Naive thymus-derived CD4-positive, alpha-beta T cell (primary cell): ENCODE results near the gene FAM90A1. TPM values are rescaled to one million over a fixed set of nuclear protein-coding genes. Genes with fewer than 3 reads are reported as not detected.
A peak's percentile ranks its signal among the peaks of the same experiment; 100 is the strongest.
"Not testable (repeated sequence)": the region's sequence is repeated elsewhere in the genome, so short reads cannot be mapped to it uniquely, and the experiment has no call there.

ENCODE experiments used
- ATAC-seq: fragments of 150-1000 bp; cut with Tn5 transposase; 2 replicates; pipeline ENCODE4 v1.10.0; 2021; ENCODE audit warnings: mild to moderate bottlenecking, moderate library complexity
- CTCF ChIA-PET: fragments of 350-600 bp; sonication (Branson Sonifier 250); formaldehyde crosslinking; loops from one replicate; lab custom pipeline; 2021; ENCODE audit warnings: antibody characterized with exemption; lab: Charles Lee
- POLR2A ChIA-PET: fragments of 350-600 bp; sonication (Branson Sonifier 250); formaldehyde crosslinking; loops from one replicate; lab custom pipeline; 2021; ENCODE audit warnings: antibody characterized with exemption, inconsistent platforms; lab: Charles Lee
- DNase-seq, 9 donors: peaks; one replicate each; pipeline versions ENCODE4 v3.0.0 to v3.0.0-alpha.2; 2020 to 2022; ENCODE audit warnings: mixed read lengths in 1 of 9
- H3K27ac ChIP-seq: one replicate; pipeline ENCODE4 v1.7.0; 2013; ENCODE audit warnings: mild to moderate bottlenecking, low read depth, low read length, moderate library complexity
- H3K27me3 ChIP-seq, 2 donors: one replicate each; pipeline ENCODE4 v1.7.0; 2013; ENCODE audit warnings: low read length in 2 of 2, mild to moderate bottlenecking in 2 of 2, moderate library complexity in 2 of 2; ENCODE audit not compliant: control insufficient read depth in 2 of 2, insufficient read depth in 2 of 2
- H3K36me3 ChIP-seq, 3 experiments: 1 replicate in 2 of 3; 2 replicates in 1 of 3; pipeline ENCODE4 v1.7.0; 2013; ENCODE audit warnings: low read length in 3 of 3, mild to moderate bottlenecking in 3 of 3, moderate library complexity in 1 of 3; ENCODE audit not compliant: insufficient read depth in 3 of 3, control insufficient read depth in 2 of 3
- H3K4me1 ChIP-seq, 2 donors: one replicate each; pipeline ENCODE4 v1.7.0; 2013; ENCODE audit warnings: low read length in 2 of 2, mild to moderate bottlenecking in 2 of 2, moderate library complexity in 1 of 2; ENCODE audit not compliant: control insufficient read depth in 2 of 2, insufficient read depth in 2 of 2
- H3K4me3 ChIP-seq: 2 replicates; pipeline ENCODE4 v1.7.0; 2013; ENCODE audit warnings: mild to moderate bottlenecking, low read length
- H3K9me3 ChIP-seq, 3 experiments: 1 replicate in 2 of 3; 2 replicates in 1 of 3; pipeline ENCODE4 v1.7.0; 2013; ENCODE audit warnings: low read length in 3 of 3; ENCODE audit not compliant: control insufficient read depth in 2 of 3
- H3K27ac Mint-ChIP-seq, 9 donors: one replicate each; pipeline ENCODE4 v1.8.0; 2020 to 2022; ENCODE audit warnings: mixed read lengths in 9 of 9, mild to moderate bottlenecking in 8 of 9, moderate library complexity in 5 of 9, inconsistent platforms in 2 of 9
- H3K27me3 Mint-ChIP-seq, 5 donors: one replicate each; pipeline ENCODE4 v1.8.0; 2021 to 2022; ENCODE audit warnings: mixed read lengths in 5 of 5, mild to moderate bottlenecking in 1 of 5
- H3K36me3 Mint-ChIP-seq, 5 donors: one replicate each; pipeline ENCODE4 v1.8.0; 2020 to 2022; ENCODE audit warnings: mixed read lengths in 5 of 5, mild to moderate bottlenecking in 3 of 5, inconsistent platforms in 1 of 5
- H3K4me1 Mint-ChIP-seq, 7 donors: one replicate each; pipeline ENCODE4 v1.8.0; 2020 to 2022; ENCODE audit warnings: mixed read lengths in 7 of 7, mild to moderate bottlenecking in 3 of 7, inconsistent platforms in 1 of 7
- H3K4me3 Mint-ChIP-seq, 10 donors: one replicate each; pipeline ENCODE4 v1.8.0; 2020 to 2022; ENCODE audit warnings: mild to moderate bottlenecking in 10 of 10, mixed read lengths in 10 of 10, moderate library complexity in 6 of 10, inconsistent platforms in 2 of 10
- H3K9me3 Mint-ChIP-seq, 11 donors: one replicate each; pipeline ENCODE4 v1.8.0; 2020 to 2022; ENCODE audit warnings: mixed read lengths in 11 of 11, mild to moderate bottlenecking in 4 of 11, inconsistent platforms in 1 of 11, moderate library complexity in 1 of 11
- intact Hi-C, 2 donors: fragments of 100-400 bp; cut with micrococcal nuclease; formaldehyde crosslinking; loops; one replicate each; pipeline ENCODE4 v1.15.1; 2023
- polyA plus RNA-seq, 2 donors: library from polyadenylated mRNA; unstranded; fragments of 300-500 nt; fragmentation: Illumina TruSeq; gene quantifications; one replicate each; pipeline ENCODE4 v1.2.3, GENCODE V29; 2021
- total RNA-seq, 6 experiments: library from RNA in 5 of 6; stranded (reverse) in 5 of 6; gene quantifications; 1 replicate in 5 of 6; 2 replicates in 1 of 6; pipeline ENCODE4 v1.2.3 and lab custom pipeline; 2021 to 2026

The FAM90A1 gene
- total and polyA plus RNA-seq, 7 experiments from 2014 or later, result 0.15 to 0.59 (median 0.37) TPM; not detected in 4

GRCh38 chr12:8226355-8226754, 1.1 kb downstream of the FAM90A1 start:
- Mint-ChIP-seq H3K4me1 (peaks cover 0 to 14% (median 0%) of the 10 kb centered on the region in 7 donors), H3K4me3 (no peak overlapping the region), H3K27ac (no peak overlapping the region), H3K27me3 (peaks cover 0 to 7% (median 5%) of the 10 kb centered on the region in 5 donors), H3K9me3 (no peaks in the 10 kb centered on the region), H3K36me3 (no peaks in the 10 kb centered on the region)
- no peaks in the 10 kb centered on the region for H3K27me3 ChIP-seq
- intact Hi-C loops, result no loop called here
- H3K27ac ChIP-seq, result no peak overlapping the region
- ATAC-seq (no peak), DNase-seq (no peak)
- ChIA-PET POLR2A (no interaction called here), CTCF (no interaction called here)
- H3K9me3 ChIP-seq, result no peaks in the 10 kb centered on the region
- no peaks in the 10 kb centered on the region for H3K36me3 ChIP-seq
- no peak overlapping the region for H3K4me3 ChIP-seq
- no peaks in the 10 kb centered on the region for H3K4me1 ChIP-seq

- H3K27me3 Mint-ChIP-seq, DNase-seq, intact Hi-C loops, H3K9me3 Mint-ChIP-seq, CTCF ChIA-PET, H3K36me3 Mint-ChIP-seq, POLR2A ChIA-PET, H3K36me3 ChIP-seq, H3K4me3 ChIP-seq, H3K4me1 ChIP-seq, ATAC-seq, H3K9me3 ChIP-seq, H3K27ac ChIP-seq, H3K27me3 ChIP-seq, H3K4me3 Mint-ChIP-seq: not testable (repeated sequence)
- Mint-ChIP-seq H3K4me1 (peaks cover 0 to 10% (median 0%) of the 10 kb centered on the region in 7 donors), H3K27ac (peak overlapping the region in 1 of 9 donors; percentile 53)
Measured at GRCh38 chr12:8224782-8225181, 2.6 kb downstream of the FAM90A1 start.

- ATAC-seq, POLR2A ChIA-PET, H3K27me3 Mint-ChIP-seq, H3K36me3 ChIP-seq, H3K27ac ChIP-seq, H3K36me3 Mint-ChIP-seq, H3K9me3 ChIP-seq, intact Hi-C loops, H3K9me3 Mint-ChIP-seq, H3K4me1 ChIP-seq, CTCF ChIA-PET, H3K27ac Mint-ChIP-seq, H3K4me3 Mint-ChIP-seq, H3K4me3 ChIP-seq, H3K27me3 ChIP-seq, DNase-seq: not testable (repeated sequence)
- H3K4me1 Mint-ChIP-seq, result peaks cover 0 to 10% (median 0%) of the 10 kb centered on the region in 7 donors
Measured at GRCh38 chr12:8223646-8224045, 3.8 kb downstream of the FAM90A1 start.

- POLR2A ChIA-PET, H3K27me3 ChIP-seq, CTCF ChIA-PET, ATAC-seq, DNase-seq, H3K4me3 ChIP-seq, H3K9me3 ChIP-seq, H3K27me3 Mint-ChIP-seq, H3K4me3 Mint-ChIP-seq, H3K36me3 ChIP-seq, H3K4me1 ChIP-seq, H3K36me3 Mint-ChIP-seq, H3K9me3 Mint-ChIP-seq, intact Hi-C loops, H3K27ac ChIP-seq, H3K4me1 Mint-ChIP-seq, H3K27ac Mint-ChIP-seq: not testable (repeated sequence)
Measured at GRCh38 chr12:8222303-8222702, 5.1 kb downstream of the FAM90A1 start.

- POLR2A ChIA-PET, H3K27ac Mint-ChIP-seq: not testable (repeated sequence)
Measured at GRCh38 chr12:8221844-8222243, 5.6 kb downstream of the FAM90A1 start.

GRCh38 chr12:8221375-8221774, 6.0 kb downstream of the FAM90A1 start:
- H3K27me3 ChIP-seq, H3K4me3 ChIP-seq, H3K27ac Mint-ChIP-seq, H3K27ac ChIP-seq, H3K36me3 ChIP-seq, H3K27me3 Mint-ChIP-seq, H3K9me3 ChIP-seq, H3K9me3 Mint-ChIP-seq, H3K4me1 ChIP-seq, H3K36me3 Mint-ChIP-seq, DNase-seq, CTCF ChIA-PET, H3K4me3 Mint-ChIP-seq, POLR2A ChIA-PET, intact Hi-C loops, H3K4me1 Mint-ChIP-seq, ATAC-seq: not testable (repeated sequence)

More at GRCh38 chr12:8221844-8222243, 5.6 kb downstream of the FAM90A1 start:
- H3K4me1 ChIP-seq, intact Hi-C loops, H3K27me3 Mint-ChIP-seq, H3K9me3 Mint-ChIP-seq, H3K4me1 Mint-ChIP-seq, H3K4me3 ChIP-seq, H3K27me3 ChIP-seq, H3K36me3 ChIP-seq, H3K27ac ChIP-seq, H3K36me3 Mint-ChIP-seq, DNase-seq, H3K9me3 ChIP-seq, ATAC-seq, CTCF ChIA-PET, H3K4me3 Mint-ChIP-seq: not testable (repeated sequence)

GRCh38 chr12:8218711-8219382, 8.6 kb downstream of the FAM90A1 start:
- H3K4me3 Mint-ChIP-seq, ATAC-seq, H3K4me1 Mint-ChIP-seq, H3K9me3 ChIP-seq, H3K4me1 ChIP-seq, H3K27me3 Mint-ChIP-seq, H3K4me3 ChIP-seq, H3K27ac ChIP-seq, DNase-seq, intact Hi-C loops, POLR2A ChIA-PET, H3K36me3 ChIP-seq, H3K36me3 Mint-ChIP-seq, CTCF ChIA-PET, H3K9me3 Mint-ChIP-seq, H3K27me3 ChIP-seq: not testable (repeated sequence)
- H3K27ac Mint-ChIP-seq, result peak overlapping the region in 1 of 9 donors; percentile 65
